ENCODE data around the gene PID1.

GRCh38 chr2:229249536-229249935, 21.6 kb downstream of the PID1 start:
- no peak for TF ChIP-seq POLR2A (IDR thresholded peaks at IDR 0.05)
- no peak for TF ChIP-seq CTCF (IDR thresholded peaks at IDR 0.05)
